Osteoblast (primary cell): Measurements from ENCODE around the gene EFCAB6. TPM values are rescaled to one million over a fixed set of nuclear protein-coding genes. Genes with fewer than 3 reads are reported as not detected.

ENCODE experiments used
- DNase-seq: peaks from one replicate; pipeline ENCODE4 v3.0.0; 2011; ENCODE audit warnings: low spot score, mixed read lengths; ENCODE audit not compliant: insufficient read length; ENCODE audit errors: missing footprints
- H2AFZ ChIP-seq: 2 replicates; pipeline ENCODE4 v1.6.0; 2011; ENCODE audit warnings: mild to moderate bottlenecking, low read length
- H3K27ac ChIP-seq: 2 replicates; pipeline ENCODE4 v1.5.1; 2011; ENCODE audit warnings: mild to moderate bottlenecking, low read depth, low read length, moderate library complexity
- H3K27me3 ChIP-seq: 2 replicates; pipeline ENCODE4 v1.6.0; 2012; ENCODE audit warnings: mild to moderate bottlenecking, control low read depth, inconsistent platforms, low read length, moderate library complexity; ENCODE audit not compliant: insufficient read depth
- H3K36me3 ChIP-seq: 2 replicates; pipeline ENCODE4 v1.5.1; 2011; ENCODE audit warnings: mild to moderate bottlenecking, low read length, control low read depth, moderate library complexity; ENCODE audit not compliant: insufficient read depth
- H3K4me1 ChIP-seq: 2 replicates; pipeline ENCODE4 v1.5.1; 2011; ENCODE audit warnings: mild to moderate bottlenecking, low read length, control low read depth, moderate library complexity; ENCODE audit not compliant: insufficient read depth
- H3K4me2 ChIP-seq: 2 replicates; pipeline ENCODE4 v1.6.0; 2011; ENCODE audit warnings: mild to moderate bottlenecking, low read length; ENCODE audit not compliant: insufficient read depth
- H3K4me3 ChIP-seq: fragments of 200-600 bp; sonication (generic); 3 replicates; pipeline ENCODE4 v1.5.1; 2012; ENCODE audit warnings: mild to moderate bottlenecking, low read length, inconsistent platforms; ENCODE audit not compliant: insufficient read depth
- H3K79me2 ChIP-seq: 2 replicates; pipeline ENCODE4 v1.6.0; 2012; ENCODE audit warnings: mild to moderate bottlenecking, low read length, control low read depth, inconsistent platforms; ENCODE audit not compliant: insufficient read depth
- H3K9me3 ChIP-seq: 2 replicates; pipeline ENCODE4 v1.5.1; 2011; ENCODE audit warnings: low read depth, low read length, control low read depth
- H4K20me1 ChIP-seq: 2 replicates; pipeline ENCODE4 v1.6.0; 2012; ENCODE audit warnings: mild to moderate bottlenecking, low read length, control low read depth; ENCODE audit not compliant: insufficient read depth
- CTCF ChIP-seq: IDR thresholded peaks from 2 replicates; pipeline ENCODE4 v1.5.1; 2011; ENCODE audit warnings: mild to moderate bottlenecking, low read depth, low read length, moderate library complexity; ENCODE audit errors: extremely low read depth
- total RNA-seq: library from RNA; depleted of rRNA; stranded (reverse); fragments of >200 nt; gene quantifications from 2 replicates; pipeline ENCODE4 v1.2.3, GENCODE V29; 2012

EFCAB6 gene
- total RNA-seq, 1 donor = 1.8 TPM

GRCh38 chr22:43689356-43689755 is 122.7 kb downstream of the EFCAB6 start:
- no peak for TF ChIP-seq CTCF
- no peaks in the 10 kb centered on the region for H3K9me3 ChIP-seq
- H3K27ac ChIP-seq = no peak overlapping the region
- H2AFZ ChIP-seq = no peak overlapping the region
- no peaks in the 10 kb centered on the region for H3K79me2 ChIP-seq
- no peaks in the 10 kb centered on the region for H4K20me1 ChIP-seq
- DNase-seq = peak; percentile 11
- H3K4me3 ChIP-seq = no peak overlapping the region
- no peaks in the 10 kb centered on the region for H3K36me3 ChIP-seq
- no peaks in the 10 kb centered on the region for H3K27me3 ChIP-seq
- no peaks in the 10 kb centered on the region for H3K4me1 ChIP-seq
- no peak overlapping the region for H3K4me2 ChIP-seq

- DNase-seq = no peak
- Histone ChIP-seq H3K4me1 (no peaks in the 10 kb centered on the region), H2AFZ (no peak overlapping the region), H3K27me3 (no peaks in the 10 kb centered on the region), H3K4me3 (no peak overlapping the region), H3K79me2 (no peaks in the 10 kb centered on the region), H3K36me3 (no peaks in the 10 kb centered on the region), H3K9me3 (no peaks in the 10 kb centered on the region), H3K27ac (no peak overlapping the region), H3K4me2 (no peak overlapping the region), H4K20me1 (no peaks in the 10 kb centered on the region)
- no peak for TF ChIP-seq CTCF
Measured at GRCh38 chr22:43682851-43683250, 129.3 kb downstream of the EFCAB6 start.

- no peaks in the 10 kb centered on the region for H3K36me3 ChIP-seq
- no peaks in the 10 kb centered on the region for H3K4me1 ChIP-seq
- no peak for DNase-seq
- no peak overlapping the region for H2AFZ ChIP-seq
- no peaks in the 10 kb centered on the region for H3K79me2 ChIP-seq
- H3K27ac ChIP-seq = no peak overlapping the region
- no peaks in the 10 kb centered on the region for H3K9me3 ChIP-seq
- H3K27me3 ChIP-seq = no peaks in the 10 kb centered on the region
- no peaks in the 10 kb centered on the region for H4K20me1 ChIP-seq
- TF ChIP-seq CTCF = no peak
- H3K4me2 ChIP-seq = no peak overlapping the region
- no peak overlapping the region for H3K4me3 ChIP-seq
Measured at GRCh38 chr22:43681731-43682360, 130.3 kb downstream of the EFCAB6 start.

- H3K27ac ChIP-seq = no peak overlapping the region
- H2AFZ ChIP-seq = no peak overlapping the region
- no peaks in the 10 kb centered on the region for H3K36me3 ChIP-seq
- H4K20me1 ChIP-seq = no peaks in the 10 kb centered on the region
- DNase-seq = no peak
- no peaks in the 10 kb centered on the region for H3K9me3 ChIP-seq
- H3K4me1 ChIP-seq = no peaks in the 10 kb centered on the region
- no peak overlapping the region for H3K4me2 ChIP-seq
- H3K79me2 ChIP-seq = no peaks in the 10 kb centered on the region
- H3K27me3 ChIP-seq = no peaks in the 10 kb centered on the region
- H3K4me3 ChIP-seq = no peak overlapping the region
- TF ChIP-seq CTCF = no peak
Measured at GRCh38 chr22:43670513-43670912, 141.6 kb downstream of the EFCAB6 start.
